GM21367 (cell line): ENCODE measurements around the gene SPDYE1.
"Not testable (repeated sequence)": the region's sequence is repeated elsewhere in the genome, so short reads cannot be mapped to it uniquely, and the experiment has no call there.

Experiments
- ATAC-seq: cut with Tn5 transposase; IDR thresholded peaks from one replicate; pipeline ENCODE4 v1.9.1; 2021; ENCODE audit not compliant: unreplicated experiment

SPDYE1 gene

DNA sequence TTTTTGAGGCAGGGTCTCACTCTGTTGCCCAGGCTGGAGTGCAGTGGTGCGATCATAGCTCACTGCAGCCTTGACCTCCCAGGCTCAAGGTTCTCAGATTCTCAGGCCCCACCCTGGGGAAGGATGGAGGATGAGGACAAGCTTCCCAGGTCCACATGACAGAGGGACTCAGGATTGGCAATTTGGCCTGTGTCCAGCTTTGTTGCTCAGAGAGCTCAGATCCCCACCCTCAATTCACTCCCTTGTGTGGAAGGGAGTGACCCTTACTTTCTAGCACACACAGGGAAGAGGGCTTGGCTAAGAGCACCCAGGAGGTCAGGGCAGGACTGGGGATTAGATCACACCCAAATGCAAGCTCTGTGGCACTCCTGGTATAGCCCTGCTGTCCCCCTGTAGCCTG, 6.9 kb upstream of the SPDYE1 start:
- ATAC-seq, result not testable (repeated sequence)

DNA sequence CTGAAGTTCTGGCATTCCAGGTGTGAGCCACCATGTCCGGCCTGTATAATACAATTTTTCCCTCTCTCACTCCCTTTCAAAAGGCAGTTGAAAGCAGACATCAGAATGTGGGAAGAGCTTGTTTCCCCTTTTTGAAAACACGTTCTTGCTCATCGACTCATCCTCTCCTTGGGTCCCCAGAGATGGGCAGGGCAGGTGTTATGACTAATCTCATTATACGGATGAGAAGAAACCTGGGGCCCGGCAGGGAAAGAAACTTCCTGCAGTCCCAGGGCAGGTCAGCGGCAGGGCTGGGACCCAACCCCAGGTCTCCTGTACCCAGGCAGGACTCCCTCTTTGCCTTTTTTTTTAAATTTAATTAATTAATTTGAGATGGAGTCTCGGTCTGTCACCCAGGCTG, 4.8 kb upstream of the SPDYE1 start:
- ATAC-seq, result peak; percentile 96

DNA sequence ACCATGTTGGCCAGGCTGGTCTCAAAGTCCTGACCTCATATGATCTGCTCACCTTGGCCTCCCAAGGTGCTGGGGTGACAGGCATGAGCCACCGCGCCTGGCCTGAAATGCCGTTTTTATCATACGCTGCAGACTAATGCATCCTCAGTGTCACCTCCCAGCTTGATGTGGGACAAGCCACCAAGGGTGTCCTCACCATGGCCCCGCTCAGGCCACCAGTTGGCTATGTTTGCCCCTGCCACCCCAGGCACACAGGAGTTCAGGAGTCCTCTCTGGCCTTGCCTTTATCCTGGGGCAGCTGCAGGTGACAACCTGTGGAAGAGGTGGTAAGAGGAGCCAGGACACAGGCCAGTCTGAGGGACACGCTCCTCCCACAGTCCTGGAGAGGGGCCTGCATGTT, 3.0 kb upstream of the SPDYE1 start:
- not testable (repeated sequence) for ATAC-seq

DNA sequence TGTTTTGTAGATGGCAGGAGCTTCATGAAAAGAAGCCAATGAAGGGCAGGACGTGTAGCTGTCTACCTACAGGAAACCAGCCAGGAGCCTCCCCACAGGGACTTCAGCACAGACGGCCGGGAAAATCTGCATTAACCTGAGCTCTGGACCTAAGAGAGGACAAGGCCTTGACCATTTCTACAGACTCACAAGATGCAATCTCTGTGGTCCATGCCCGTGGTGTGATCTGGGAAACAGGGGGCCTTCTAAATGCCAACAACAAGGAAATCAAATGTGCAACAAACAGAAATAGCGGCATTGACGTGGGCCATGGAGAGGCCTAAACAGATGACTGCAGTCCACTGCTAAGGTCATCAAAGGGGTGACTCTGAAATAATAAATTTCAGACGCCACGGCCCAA, 14.4 kb downstream of the SPDYE1 start:
- not testable (repeated sequence) for ATAC-seq

GRCh38 chr7:44015090-44015489, 17.4 kb downstream of the SPDYE1 start:
- not testable (repeated sequence) for ATAC-seq

- peak; percentile 85 for ATAC-seq
Observed at GRCh38 chr7:44018857-44019807, 21.4 kb downstream of the SPDYE1 start.

- ATAC-seq, result not testable (repeated sequence)
Observed at GRCh38 chr7:44019825-44020224, 22.1 kb downstream of the SPDYE1 start.

GRCh38 chr7:44022069-44022468, 24.4 kb downstream of the SPDYE1 start:
- ATAC-seq, result not testable (repeated sequence)

GRCh38 chr7:44022796-44023467, 25.2 kb downstream of the SPDYE1 start:
- ATAC-seq, result not testable (repeated sequence)

DNA sequence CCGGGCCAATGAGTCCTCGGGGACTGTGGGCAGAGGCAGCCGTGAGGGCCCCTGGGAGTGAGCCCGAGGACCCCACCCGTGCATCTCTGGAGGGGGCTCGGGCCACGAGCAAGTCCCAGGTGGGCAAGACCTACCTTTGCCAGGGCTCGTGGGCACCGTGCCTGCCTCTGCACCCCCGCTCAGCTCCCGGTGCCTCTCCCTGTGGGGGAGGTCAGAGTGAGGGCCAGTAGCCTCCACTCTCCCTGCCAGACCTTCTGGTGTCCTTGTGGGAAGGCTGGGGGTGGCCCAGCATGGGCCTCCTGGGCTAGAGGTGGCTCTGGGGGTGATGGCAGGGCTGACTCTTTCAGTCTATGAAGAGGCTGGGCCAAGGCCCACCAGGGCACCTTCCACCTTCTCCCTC, 31.7 kb downstream of the SPDYE1 start:
- ATAC-seq, result not testable (repeated sequence)

DNA sequence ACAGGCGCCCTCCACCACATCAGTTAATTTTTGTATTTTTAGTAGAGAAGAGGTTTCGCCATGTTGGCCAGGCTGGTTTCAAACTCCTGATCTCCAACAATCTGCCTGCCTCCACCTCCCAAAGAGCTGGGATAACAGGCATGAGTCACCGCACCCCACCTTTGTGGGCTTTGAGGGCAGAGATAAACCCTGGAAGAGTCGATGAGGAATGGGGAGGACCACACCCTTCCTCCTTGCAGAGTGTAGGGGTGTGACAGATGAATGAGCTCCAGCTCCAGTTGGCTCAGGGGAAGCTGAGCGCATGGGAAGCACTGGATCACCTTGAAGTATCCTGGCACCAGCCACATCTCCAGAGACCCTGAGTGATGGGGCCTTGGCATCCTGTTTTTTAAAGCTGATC, 32.3 kb downstream of the SPDYE1 start:
- ATAC-seq, result not testable (repeated sequence)

- not testable (repeated sequence) for ATAC-seq
Observed at GRCh38 chr7:44031319-44031718, 33.6 kb downstream of the SPDYE1 start.

GRCh38 chr7:44032031-44032430, 34.3 kb downstream of the SPDYE1 start:
- ATAC-seq, result not testable (repeated sequence)

GRCh38 chr7:44033971-44034844, 36.5 kb downstream of the SPDYE1 start:
- ATAC-seq, result not testable (repeated sequence)

- not testable (repeated sequence) for ATAC-seq
Observed at GRCh38 chr7:44036364-44036763, 38.7 kb downstream of the SPDYE1 start.

GRCh38 chr7:44037951-44038350, 40.3 kb downstream of the SPDYE1 start:
- not testable (repeated sequence) for ATAC-seq

GRCh38 chr7:44038553-44038952, 40.9 kb downstream of the SPDYE1 start:
- ATAC-seq, result not testable (repeated sequence)

GRCh38 chr7:44038961-44039558, 41.4 kb downstream of the SPDYE1 start:
- peak; percentile 57 for ATAC-seq

DNA sequence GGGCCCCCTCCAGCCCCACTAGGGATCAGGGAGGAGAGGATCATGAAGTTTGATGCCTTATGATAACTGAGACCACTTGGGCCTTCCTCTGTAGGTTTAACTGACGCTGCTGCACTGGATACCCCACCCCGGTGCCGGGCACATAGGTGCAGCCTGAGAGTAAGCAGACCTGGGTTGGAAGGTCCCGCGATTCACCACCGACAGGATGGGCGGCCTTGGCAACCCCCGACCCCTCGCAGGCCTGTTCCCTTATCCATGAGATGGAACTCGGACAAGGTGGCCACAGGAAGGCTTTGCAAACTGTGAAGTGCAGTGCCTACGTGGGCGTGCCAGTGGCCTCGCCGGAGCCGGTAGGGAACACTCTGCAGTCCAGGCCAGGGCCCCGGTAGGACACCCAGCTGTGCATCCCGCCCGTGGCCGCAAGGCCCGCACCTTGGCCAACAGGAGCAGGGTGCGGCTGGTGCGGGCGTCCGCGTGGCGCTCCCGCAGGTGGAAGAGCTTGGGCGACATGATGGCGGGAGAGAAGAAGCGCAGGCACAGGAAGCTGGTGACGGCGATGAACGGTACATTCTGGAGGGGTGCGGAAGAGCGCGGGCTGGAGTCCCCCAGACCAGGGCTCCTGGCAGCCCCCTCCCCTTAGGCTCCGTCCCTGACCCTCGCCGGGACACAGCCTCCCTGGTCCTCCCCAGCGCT, 42.2 kb downstream of the SPDYE1 start:
- ATAC-seq, result not testable (repeated sequence)

DNA sequence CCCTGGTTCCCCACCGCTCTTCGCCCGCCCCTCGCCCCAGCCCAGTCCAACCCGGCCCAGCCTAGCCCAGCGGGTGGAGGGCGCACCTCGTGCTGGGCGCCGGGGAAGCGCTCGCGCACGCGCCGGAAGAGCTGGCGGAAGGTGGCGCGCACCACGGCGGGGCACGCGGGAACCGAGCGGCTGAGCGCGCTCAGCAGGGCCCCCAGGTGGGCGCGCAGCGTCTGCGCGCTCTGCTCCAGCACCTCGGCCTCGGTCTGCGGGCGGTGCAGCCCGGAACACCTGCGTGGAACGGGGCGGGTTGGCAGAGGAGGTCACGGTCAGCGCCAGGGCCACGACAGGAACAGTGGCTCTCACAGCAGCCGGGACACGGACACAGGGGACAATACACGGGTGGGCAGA, 42.8 kb downstream of the SPDYE1 start:
- ATAC-seq, result peak; percentile 34
